WI38 (cell line): Measurements from ENCODE around the gene FSTL4.
"Not testable (repeated sequence)": the region's sequence is repeated elsewhere in the genome, so short reads cannot be mapped to it uniquely, and the experiment has no call there.

Source experiments
- H3K4me3 ChIP-seq: 2 replicates; pipeline ENCODE4 v1.5.1; 2011; ENCODE audit warnings: low read depth, mild to moderate bottlenecking, control low read depth, low read length
- TF ChIP-seq, protein P1 (sequence below): IDR thresholded peaks from 2 replicates; pipeline ENCODE4 v1.5.1; 2012; ENCODE audit warnings: low read depth, mild to moderate bottlenecking, control low read depth, low read length

Gene FSTL4

DNA sequence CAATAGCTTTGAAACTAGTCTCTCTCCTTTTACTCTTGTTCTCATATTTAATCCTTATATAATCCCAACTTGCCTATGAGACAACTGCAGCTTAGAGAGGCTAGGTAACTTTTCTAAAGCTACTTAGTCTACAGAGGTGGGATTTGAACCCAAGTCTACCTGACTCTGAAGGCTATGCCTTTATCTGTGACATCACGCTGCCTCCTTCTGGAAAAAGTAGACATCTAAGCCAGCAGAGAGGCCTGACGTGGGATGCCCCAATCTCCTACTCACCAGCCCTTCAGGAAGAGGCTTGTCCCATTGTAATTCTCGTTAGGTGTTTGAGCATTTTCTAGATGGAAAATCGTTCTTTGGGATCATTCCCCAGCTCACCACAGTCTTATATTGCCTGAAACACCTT is 393.0 kb downstream of the FSTL4 start:
- TF ChIP-seq, protein P1, sequence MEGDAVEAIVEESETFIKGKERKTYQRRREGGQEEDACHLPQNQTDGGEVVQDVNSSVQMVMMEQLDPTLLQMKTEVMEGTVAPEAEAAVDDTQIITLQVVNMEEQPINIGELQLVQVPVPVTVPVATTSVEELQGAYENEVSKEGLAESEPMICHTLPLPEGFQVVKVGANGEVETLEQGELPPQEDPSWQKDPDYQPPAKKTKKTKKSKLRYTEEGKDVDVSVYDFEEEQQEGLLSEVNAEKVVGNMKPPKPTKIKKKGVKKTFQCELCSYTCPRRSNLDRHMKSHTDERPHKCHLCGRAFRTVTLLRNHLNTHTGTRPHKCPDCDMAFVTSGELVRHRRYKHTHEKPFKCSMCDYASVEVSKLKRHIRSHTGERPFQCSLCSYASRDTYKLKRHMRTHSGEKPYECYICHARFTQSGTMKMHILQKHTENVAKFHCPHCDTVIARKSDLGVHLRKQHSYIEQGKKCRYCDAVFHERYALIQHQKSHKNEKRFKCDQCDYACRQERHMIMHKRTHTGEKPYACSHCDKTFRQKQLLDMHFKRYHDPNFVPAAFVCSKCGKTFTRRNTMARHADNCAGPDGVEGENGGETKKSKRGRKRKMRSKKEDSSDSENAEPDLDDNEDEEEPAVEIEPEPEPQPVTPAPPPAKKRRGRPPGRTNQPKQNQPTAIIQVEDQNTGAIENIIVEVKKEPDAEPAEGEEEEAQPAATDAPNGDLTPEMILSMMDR: no peak
- no peak overlapping the region for H3K4me3 ChIP-seq

DNA sequence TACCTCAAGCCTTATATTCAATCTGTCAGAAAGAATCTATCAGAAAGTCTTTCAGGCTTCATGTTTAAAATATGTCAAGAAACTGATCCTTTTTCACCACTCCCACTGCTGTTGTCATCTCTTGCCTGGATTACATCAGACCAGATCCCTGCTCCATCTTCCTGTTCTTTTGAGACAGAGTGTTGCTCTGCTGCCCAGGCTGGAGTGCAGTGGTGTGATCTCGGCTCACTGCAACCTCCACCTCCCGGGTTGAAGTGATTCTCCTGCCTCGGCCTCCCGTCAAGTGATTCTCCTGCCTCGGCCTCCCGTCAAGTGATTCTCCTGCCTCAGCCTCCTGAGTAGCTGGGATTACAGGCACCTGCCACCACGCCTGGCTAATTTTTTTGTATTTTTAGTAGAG is 396.2 kb downstream of the FSTL4 start:
- H3K4me3 ChIP-seq: not testable (repeated sequence)

DNA sequence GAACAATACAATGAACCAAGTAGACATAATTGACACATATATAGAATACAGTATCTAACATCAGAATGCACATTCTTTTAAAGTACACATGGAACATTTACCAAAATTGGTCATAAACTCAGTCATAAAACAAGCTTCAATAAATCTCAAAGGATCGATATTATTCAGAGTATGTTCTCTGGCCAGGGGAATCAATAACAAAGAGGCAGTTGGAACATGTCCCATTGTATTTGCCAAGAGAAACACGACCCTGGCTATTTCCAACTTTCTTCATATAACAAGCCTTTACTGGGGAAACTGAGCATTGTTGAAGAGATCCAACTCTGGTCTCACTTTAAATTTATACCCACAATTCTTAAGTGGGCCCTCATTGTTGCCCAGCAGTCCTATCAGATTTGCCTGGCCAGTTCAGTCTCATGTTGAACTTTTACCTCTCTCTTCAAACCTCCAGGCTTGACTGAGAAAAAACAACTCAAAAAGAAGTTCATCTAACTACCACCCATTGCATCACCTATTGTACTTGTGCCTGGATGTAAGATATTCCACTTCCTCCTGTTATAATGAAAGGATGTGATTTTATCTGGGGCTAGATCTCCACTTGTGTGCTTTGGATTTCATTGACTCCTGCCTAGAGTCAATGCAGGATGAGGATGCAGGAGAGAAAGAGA is 398.1 kb downstream of the FSTL4 start:
- no peak overlapping the region for H3K4me3 ChIP-seq
- TF ChIP-seq, protein P1: no peak

DNA sequence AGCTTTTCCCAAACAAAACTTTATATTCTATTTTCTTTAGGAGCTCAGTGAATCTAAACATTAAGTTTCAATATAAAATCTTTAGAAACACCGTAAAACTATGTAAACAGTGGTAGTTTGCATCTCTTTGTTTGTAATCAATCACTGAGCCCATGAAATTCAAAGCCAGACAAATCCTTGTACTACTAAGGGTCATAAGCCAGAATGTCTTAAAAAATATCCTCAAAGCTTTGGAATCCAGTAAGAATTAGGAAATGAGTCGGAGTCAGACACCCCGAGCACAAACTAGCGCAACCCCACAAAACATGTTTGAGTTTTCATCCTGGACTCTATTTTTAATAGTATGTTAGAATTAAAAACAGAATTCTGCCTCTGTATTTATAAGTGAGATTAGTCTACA is 406.7 kb downstream of the FSTL4 start:
- TF ChIP-seq, protein P1: no peak
- H3K4me3 ChIP-seq: no peak overlapping the region

DNA sequence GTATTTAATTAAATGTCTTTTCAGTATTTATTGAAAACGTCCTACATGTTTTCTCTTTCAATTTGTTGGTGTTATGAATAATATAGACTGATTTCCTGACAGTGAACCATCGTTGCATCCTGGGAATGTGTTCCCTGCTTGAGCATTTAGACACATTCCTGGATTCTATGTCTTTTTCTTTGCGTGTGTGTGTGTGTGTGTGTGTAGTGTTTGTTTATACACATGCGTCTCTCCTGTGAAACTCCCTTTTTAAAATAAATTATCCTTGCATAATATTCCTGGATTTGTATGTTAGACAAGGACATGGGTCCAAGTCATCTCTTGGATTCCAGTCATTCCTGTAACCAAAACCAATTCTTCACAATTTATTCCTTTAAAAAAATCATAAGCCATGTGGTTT is 407.1 kb downstream of the FSTL4 start:
- TF ChIP-seq, protein P1: no peak
- no peak overlapping the region for H3K4me3 ChIP-seq

DNA sequence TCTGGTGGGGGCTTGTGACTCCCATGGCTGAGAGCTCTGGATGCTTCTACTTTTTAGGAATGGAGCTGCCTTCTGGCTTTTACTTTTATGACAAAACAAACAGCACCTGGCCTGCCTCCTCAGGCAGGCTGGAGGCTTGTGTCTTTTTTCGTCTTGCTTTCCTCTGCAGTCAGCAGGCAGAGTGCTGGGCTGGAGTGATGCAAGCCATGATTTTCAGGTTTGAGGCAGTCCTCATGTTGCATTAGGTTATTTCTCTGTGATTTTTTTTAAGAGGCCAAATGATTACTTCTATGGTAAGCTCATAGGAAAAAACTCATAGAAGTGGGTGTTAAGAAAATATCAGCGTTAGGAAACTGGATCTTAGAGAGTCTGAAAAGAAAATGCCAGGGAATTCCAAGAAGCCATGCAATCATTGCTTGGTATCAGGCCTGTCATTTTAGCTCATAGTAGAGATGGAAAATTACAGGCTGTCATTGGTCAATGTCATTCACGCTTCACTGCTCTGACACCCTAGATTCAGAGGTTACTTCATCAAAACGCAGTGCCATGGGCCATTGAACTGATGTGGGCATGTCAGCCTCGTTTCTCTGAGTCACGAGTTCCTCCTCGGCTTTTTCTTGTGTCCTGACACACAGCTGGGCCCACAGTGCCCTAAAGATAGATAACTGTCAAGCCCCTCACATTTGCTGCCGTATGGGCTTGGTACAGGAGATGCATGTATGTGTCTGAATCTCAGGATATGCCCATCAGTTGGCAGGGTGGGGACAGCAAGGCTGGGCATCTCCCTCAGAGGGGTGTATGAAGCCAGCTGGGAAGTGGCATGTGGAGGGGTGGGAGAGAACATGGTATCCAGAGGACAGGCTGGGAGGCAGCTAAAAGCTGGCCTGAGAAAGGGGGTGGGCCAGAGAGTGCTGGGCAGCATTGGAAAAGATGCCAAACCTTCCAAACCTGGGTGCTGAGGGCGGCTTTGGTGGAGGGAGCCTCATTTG is 408.7 kb downstream of the FSTL4 start:
- H3K4me3 ChIP-seq: no peak overlapping the region
- TF ChIP-seq, protein P1: no peak

DNA sequence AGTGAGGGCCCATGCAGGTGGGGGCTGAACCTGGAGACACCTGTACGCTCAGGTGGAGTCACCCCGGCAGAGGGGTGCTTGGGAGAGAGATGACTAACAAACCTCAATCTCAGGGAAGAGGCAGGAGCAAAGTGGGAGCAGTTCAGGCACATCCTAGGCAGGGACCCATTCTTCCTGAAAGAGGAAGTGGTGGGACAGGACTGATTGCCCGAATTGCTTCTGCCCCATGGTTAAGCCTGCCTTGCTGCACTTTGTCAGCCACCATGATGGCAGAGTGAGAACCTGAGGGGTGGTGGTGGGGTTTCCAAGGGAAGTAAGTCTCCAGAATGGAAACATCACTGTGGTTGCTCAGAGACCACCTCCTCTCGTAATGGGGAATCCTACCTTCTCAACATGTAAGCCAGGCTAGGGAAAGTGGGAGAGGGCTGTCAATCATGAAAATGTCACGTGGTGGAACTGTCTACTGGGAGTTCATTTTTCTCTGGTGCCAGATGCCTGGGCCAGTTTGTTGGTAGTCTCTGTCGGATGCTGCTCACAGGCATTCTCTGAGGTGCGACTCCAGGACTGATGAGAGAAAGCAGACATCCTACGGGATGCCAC is 410.2 kb downstream of the FSTL4 start:
- H3K4me3 ChIP-seq: no peak overlapping the region
- TF ChIP-seq, protein P1: no peak
